Neural cell (in vitro differentiated cells): ENCODE data around the gene SLC17A5.

ENCODE experiments used
- POLR2AphosphoS5 ChIP-seq: IDR thresholded peaks from 2 replicates; pipeline ENCODE4 v1.6.1; 2012
- TF ChIP-seq, protein P1 (sequence below): fragments of 450-650 bp; IDR thresholded peaks from 2 replicates; pipeline ENCODE4 v1.5.1; 2014; ENCODE audit warnings: antibody characterized with exemption, mild to moderate bottlenecking, moderate library complexity; ENCODE audit not compliant: poor library complexity, severe bottlenecking

DNA sequence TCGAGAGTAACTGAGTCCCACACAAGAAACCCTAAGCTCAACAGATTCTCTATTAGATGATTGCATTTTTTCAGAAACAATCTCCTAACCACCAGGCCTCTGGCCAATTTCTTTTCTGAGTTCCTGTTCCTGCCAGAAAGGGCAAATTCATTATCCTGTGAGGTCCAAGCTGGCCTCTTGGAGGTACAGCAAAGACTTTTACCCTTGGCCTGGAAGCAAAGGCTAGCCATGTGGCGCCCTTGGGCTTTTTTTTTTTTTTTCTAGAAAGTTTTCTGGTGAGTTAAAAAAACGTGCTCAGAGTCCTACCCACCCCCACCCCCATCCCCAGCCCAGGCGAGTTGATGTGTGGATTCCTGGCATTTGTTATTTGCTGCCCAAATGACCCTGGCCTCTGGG lies 73.9 kb downstream of the SLC17A5 start:
- TF ChIP-seq POLR2AphosphoS5 = no peak
- TF ChIP-seq, protein P1, sequence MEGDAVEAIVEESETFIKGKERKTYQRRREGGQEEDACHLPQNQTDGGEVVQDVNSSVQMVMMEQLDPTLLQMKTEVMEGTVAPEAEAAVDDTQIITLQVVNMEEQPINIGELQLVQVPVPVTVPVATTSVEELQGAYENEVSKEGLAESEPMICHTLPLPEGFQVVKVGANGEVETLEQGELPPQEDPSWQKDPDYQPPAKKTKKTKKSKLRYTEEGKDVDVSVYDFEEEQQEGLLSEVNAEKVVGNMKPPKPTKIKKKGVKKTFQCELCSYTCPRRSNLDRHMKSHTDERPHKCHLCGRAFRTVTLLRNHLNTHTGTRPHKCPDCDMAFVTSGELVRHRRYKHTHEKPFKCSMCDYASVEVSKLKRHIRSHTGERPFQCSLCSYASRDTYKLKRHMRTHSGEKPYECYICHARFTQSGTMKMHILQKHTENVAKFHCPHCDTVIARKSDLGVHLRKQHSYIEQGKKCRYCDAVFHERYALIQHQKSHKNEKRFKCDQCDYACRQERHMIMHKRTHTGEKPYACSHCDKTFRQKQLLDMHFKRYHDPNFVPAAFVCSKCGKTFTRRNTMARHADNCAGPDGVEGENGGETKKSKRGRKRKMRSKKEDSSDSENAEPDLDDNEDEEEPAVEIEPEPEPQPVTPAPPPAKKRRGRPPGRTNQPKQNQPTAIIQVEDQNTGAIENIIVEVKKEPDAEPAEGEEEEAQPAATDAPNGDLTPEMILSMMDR = no peak
